ENCODE data around the gene ZHX3. TPM values are rescaled to one million over a fixed set of nuclear protein-coding genes. Genes with fewer than 3 reads are reported as not detected.

Gene ZHX3
- total RNA-seq, 1 experiment from 2014 or later = 35.1 TPM

DNA sequence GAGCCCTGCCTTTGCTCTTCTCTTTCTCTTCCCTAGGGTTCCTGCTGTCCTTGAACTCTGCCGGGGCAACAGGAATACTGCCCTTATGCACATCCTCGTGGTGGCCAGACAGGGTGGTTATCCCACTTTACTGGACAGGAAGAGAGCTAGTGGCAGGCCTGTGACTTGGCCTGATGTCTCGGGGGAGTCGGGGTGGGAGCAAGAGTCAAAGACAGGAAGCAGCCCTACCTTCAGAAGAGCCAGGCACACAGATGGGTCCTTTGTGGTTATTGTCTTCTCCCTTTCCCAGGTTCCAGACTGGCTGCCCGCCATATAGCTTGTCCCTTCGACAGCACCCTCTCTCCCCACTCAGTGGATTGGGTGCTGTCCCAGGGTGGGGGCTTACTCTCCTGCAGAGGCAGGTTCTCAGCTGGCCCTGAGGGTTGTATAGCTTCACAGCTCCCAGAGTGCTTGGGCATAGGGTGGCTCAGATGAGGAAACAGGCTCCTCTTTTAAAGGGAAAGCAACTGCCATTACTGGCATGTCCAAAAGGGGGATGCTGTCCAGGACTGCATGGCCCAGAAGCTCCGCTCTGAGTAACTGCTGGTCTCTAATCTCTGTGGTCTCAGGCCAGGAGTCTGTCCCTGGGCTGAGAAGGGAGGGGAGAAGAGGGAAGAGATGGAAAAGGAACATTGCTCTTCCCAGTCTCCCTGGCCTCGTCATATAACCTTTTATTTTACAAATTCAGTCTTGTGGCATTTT lies 162.9 kb downstream of the ZHX3 start:
- DNase-seq (ENCODE audit: low read depth) = no peak

DNA sequence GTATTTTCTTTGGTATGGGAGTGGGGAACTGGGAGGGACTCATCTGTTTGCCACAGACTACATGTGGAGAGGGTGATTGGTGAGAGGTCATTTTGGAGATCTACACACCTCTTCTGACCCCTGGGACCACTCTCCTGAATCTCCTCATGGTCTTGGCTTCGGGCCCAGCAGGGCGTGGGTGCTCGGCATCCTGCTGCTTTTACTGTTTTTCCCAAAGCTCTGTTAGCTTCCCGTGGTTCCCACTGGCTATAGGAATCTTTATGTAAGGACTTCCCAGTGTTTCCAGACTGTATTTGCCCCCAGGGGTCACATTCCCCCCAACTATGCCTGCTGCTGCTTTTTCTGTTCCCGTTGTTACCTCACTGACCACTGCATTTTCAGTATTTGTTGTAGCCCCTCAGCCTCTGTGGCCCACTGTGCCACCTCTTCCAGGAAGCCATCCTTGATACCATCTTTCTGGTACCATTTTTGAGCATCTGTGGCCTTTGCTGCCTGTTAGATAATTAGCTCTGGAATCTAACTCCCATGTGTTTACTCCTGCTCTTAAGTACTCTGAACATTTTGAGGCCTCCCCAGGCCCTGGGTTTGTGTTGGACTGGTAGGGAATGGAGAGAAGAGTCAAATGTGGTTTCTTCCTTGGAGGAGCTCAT lies 165.3 kb downstream of the ZHX3 start:
- no peak for DNase-seq (ENCODE audit: low read depth)

DNA sequence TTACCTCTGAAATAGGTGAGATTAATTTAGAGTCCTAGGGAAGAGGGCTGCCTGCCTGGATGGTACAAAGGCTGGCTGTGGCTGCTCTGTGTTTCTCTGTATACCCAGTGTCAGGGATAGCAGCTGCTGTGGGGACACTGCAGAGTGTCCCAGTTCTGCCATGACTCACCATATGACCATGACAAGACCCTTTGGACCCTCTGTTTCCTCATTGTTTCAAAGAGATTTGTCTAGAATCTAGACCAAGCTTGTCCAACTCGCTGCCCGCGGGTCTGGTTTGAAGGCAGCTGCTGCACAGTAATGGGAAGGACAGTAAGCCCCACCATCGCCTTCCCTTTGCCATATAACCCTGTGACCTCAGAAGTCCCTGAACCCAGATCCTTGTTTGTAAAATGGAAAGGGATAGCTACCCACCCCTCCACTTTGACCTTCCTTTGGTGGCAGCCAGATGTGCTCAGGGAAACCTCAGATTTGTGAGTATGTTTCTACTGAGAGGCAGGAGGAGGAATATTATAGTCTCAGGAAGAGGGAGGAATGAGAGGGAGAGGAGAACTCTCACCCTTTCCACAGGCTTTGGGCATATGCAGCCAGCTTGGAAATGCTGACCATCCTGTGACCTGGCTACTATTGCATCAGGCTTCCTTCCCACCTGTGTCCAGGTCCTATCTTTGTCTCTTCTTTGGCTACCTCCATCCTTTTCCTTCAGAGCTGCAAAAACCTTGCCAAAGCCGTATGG lies 166.2 kb downstream of the ZHX3 start:
- DNase-seq (ENCODE audit: low read depth) = no peak

DNA sequence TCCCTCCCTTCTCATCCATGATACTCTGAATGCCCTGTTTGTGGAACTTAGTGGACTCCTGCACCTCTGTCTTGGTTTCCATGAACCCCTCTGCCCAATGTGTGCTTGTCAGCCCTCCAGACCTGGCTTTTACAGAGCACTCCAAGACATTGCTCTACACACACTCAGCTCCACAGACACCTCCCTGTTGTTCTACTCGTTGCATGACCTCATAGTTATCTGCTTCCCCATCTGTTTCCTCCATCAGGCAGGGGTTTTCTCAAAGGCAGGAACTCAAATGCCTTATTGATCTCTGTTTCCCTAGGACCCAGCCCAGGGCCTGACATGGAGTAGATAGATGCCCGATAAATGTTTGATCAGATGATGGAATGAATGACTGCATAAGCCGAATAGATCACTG lies 166.9 kb downstream of the ZHX3 start:
- no peak for DNase-seq (ENCODE audit: low read depth)

DNA sequence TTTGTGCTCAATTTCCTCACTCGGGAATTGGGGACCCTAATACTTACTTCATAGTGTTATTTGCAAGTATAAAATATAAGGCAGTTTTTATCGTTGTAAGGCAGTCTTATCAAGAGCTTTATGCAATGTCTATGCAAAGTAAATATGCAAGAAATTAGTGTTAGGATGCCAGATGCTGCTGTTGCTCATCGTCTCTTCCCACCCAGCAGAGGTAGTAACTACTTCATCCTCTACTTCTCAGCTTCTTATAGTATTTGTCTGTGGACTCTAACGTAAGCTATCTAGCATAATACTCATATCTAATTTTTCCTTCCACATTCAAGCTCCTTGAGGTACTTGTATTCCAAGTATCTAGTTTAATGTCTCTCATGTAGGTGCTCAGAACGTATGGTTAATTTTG lies 168.6 kb downstream of the ZHX3 start:
- no peak for DNase-seq (ENCODE audit: low read depth)

DNA sequence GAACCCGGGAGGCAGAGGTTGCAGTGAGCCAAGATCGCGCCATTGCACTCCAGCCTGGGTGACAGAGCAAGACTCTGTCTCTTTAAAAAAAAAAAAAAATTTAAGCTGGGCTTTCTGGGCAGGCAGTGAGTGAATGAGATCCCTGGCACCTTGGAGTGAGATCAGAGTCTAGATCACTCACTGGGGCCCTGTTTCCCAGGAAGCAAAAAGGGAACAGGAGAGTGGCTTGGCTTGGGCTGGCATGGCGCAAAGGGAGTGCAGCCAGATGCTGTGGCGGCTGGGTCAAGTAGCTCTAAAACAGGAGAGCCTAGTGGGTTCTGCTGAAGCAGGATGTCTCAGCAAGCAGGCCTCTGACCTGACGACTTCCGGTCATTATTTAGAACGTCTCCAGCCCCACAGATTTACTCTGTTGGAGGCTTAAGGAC lies 169.8 kb downstream of the ZHX3 start:
- no peak for DNase-seq (ENCODE audit: low read depth)

DNA sequence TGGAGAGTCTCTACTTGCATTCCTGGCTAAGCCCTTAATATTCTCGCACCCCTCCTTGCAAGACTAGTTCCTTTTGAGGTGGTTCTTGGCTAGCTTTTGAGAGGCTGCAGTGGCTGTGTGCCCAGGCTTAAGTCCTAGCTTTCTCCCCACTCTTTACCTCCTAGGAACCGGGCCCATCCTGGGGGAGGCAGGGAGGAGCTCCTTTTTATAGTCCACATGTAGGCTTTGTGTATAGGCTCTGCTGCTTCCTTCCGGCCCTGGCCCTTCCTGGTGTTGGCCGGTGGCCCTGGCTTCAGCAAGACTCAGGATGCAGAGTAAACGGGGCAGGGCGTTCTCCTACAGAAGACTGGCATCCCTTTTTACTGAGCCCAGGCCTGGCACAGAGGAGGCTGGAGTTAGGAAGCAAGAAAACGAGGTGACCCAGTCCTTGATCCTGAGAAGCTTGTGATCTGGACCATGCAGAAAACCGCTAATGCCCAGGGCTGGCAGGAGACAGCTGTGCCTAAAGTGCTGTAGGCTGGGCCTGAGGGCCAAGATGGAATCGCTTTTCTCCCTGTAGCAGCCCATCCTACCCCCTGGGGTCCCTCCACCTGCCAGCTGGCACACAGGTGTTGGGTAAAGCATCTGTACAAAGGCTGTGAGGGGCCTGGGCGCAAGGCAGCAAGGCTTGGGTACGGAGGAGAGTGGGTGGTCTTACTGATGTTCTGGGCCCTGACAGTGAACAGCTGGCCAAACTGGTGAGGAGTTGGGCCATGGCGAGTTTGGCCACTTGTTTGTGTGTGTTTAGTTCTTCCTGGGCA lies 171.5 kb downstream of the ZHX3 start:
- DNase-seq (ENCODE audit: low read depth) = no peak

- no peak for DNase-seq (ENCODE audit: low read depth)
These were observed 172.2 kb downstream of the ZHX3 start for GRCh38 chr20:41145317-41145716.

GRCh38 chr20:41143354-41143753 lies 174.2 kb downstream of the ZHX3 start:
- DNase-seq (ENCODE audit: low read depth) = no peak

- DNase-seq (ENCODE audit: low read depth) = no peak
These were observed 174.6 kb downstream of the ZHX3 start for GRCh38 chr20:41142919-41143318.

GRCh38 chr20:41142245-41142644 lies 175.3 kb downstream of the ZHX3 start:
- DNase-seq (ENCODE audit: low read depth) = no peak

- DNase-seq (ENCODE audit: low read depth) = peak; percentile 92
These were observed 176.2 kb downstream of the ZHX3 start for GRCh38 chr20:41141153-41141815.

DNA sequence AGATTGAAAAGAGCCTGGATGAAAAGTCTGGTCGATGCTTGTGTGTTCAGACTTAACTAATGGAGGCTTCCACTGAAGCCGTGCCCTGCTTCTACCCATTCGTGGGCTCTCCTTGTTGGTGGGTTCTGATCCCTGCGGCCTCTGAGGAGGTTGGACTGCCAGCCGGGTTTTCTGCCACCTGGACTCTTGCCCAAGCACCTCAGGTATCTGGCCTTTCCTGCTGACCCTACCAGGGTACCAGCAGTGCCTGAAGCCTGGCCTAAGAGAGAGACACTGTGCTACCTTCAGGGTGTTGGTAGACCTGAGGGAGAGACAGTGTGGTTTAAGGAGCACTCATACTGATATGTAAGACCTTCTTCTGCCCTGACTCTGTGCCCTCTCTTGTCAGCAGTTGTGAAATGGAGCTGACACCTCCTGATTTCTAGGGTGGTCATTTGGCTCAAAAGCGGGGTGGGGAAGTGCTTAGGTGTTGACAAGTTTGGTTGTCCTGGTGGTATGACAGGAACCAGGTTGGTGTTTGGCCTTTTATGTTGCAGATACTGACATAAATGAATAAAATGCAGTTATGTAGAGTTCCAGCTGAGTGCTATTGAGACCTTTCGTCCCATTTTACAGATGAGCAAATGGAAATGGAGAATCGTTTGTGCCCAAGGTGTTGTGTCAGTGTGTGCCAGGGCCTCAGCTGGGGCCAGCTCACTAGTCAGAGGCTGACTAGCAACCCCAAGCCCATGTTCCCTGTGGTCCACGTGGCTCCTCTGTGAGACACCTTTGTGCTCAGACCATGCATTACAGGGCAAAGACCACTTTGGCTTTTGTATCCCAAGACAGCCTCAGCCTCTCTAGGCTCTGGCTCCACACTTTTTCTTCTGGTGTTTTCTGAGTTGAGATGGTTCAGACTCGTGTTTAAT lies 177.1 kb downstream of the ZHX3 start:
- no peak for DNase-seq (ENCODE audit: low read depth)

- DNase-seq (ENCODE audit: low read depth) = no peak
These were observed 178.1 kb downstream of the ZHX3 start for GRCh38 chr20:41139227-41140093.

DNA sequence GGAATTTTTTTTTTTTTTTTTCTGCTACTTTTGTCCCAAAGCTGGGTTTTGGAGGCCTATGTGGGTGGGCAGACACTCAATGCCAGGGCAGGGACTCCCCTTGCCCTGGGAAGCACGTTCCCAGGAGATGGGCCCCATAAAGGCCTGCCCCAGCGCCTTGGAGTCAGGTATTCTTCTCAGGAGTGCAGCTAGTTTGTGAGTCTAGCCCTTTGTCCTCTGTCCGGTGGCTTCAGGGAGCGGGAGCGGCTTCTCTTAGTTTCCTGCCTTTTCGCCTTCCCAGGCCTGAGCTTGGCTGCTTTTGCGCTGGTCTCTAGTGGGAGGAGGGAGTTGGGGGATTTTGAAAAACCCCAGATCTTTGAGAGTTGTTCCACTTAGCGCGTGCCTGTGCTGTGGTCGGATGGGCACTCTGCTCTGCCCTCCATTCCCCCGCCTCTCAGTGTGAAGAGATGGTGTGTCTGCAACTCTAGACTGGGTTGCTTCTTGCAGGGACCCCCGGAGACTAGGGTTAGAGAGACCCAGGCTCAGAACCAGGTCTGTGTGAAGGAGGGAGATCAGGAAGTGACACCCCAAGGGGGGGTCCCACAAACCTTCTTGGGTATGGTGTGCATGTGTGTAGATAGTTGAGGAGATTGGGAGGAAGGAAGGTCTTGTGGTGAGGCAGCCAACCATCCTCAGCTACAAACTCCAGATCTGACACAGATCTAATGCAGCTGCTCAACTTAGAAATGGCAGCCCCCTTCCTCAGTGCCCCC lies 178.9 kb downstream of the ZHX3 start:
- DNase-seq (ENCODE audit: low read depth) = no peak

DNA sequence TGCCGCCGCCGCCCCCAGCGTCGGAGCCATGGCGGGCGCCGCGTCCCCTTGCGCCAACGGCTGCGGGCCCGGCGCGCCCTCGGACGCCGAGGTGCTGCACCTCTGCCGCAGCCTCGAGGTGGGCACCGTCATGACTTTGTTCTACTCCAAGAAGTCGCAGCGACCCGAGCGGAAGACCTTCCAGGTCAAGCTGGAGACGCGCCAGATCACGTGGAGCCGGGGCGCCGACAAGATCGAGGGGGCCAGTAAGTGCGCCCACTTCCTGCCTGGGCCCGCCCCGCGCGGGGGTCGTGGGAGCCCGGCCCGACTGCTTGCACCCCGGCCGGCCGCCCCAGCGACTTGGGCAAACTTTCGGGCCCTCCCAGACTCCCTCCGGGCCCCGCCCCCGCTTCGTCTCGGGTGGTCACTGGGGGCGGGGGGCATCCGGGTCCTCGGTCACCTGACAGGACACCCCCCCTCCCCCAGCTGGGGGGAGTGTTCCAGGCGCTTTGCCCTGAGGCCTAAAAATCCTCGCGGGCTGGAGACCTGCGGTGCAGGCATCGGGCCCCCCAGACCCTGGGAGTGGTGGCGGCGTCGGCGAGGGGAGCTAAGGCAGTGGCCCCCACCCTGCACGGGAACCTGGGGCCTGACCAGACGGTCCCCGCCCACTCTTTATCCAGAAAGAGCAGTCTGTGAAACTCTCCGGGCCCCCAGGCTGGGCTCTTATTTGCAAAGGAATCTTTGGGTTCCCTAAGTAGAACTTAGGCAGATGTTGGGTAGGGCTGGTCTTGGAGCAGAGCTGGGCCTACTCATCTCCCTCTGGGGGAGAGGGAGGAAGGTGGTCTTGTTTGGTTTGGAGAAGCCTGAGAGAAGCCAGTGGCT lies 179.7 kb downstream of the ZHX3 start:
- DNase-seq (ENCODE audit: low read depth) = peak; percentile 75

All from LHCN-M2 (cell line).